ENCODE results near the gene ADPRM.

DNA sequence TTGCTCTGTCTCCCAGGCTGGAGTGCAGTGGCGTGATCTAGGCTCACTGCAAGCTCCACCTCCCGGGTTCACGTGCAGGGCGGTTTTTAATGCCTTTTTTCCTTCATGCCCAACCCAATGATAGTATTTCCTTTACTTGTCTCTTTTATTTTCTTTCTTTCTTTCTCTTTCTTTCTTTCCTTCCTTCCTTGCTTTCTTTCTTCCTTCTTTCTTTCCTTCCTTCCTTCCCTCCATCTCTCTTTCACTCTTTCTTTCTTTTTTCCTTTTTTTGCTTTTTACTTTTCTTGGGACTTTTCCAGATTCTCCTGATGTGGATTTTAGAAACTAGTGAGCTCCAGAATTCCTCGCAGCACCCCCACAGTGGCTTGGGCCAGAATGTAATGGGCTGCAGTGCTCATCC is 43.4 kb upstream of the ADPRM start:
- TF ChIP-seq, protein P1, sequence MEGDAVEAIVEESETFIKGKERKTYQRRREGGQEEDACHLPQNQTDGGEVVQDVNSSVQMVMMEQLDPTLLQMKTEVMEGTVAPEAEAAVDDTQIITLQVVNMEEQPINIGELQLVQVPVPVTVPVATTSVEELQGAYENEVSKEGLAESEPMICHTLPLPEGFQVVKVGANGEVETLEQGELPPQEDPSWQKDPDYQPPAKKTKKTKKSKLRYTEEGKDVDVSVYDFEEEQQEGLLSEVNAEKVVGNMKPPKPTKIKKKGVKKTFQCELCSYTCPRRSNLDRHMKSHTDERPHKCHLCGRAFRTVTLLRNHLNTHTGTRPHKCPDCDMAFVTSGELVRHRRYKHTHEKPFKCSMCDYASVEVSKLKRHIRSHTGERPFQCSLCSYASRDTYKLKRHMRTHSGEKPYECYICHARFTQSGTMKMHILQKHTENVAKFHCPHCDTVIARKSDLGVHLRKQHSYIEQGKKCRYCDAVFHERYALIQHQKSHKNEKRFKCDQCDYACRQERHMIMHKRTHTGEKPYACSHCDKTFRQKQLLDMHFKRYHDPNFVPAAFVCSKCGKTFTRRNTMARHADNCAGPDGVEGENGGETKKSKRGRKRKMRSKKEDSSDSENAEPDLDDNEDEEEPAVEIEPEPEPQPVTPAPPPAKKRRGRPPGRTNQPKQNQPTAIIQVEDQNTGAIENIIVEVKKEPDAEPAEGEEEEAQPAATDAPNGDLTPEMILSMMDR (IDR thresholded peaks at IDR 0.05) = no peak
- no peak for TF ChIP-seq POLR2A (IDR thresholded peaks at IDR 0.05)

All from heart left ventricle (tissue), 13 donors.